ENCODE results near the gene UBE2D2. TPM values are rescaled to one million over a fixed set of nuclear protein-coding genes. Genes with fewer than 3 reads are reported as not detected.
"Not testable (repeated sequence)": the region's sequence is repeated elsewhere in the genome, so short reads cannot be mapped to it uniquely, and the experiment has no call there.

UBE2D2 gene
- total and polyA plus RNA-seq, 2 experiments from 2014 or later: 88.8 to 129 TPM

DNA sequence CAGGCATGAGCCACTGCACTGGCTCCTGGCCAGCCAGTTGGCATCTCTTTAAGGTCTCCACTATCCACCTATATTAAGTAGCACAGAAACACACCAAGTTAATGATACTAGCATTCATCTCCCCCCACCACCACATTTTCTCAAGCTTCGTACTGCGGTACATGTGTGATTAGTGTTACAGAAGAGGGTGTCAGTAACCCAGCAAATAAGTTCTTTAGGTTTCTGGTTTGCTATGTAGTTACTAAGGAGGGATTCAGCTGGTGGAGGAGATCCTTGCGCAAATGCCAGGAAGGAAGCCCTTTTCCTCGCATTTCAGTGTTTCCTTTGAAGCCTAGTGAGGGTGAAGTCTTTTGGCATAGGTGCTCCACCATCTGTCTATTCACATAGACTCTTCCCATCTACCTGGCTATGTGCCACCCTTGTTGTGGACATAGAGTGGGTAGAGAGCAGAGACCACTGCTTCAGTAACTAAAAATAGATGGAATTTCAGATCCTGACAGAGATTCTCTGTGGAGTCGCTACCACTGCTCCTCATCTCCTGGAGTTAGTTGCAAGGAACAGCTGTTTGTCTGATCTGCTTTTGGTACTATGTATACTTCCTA is 16.7 kb downstream of the UBE2D2 start:
- Histone ChIP-seq H3K27me3 (replicated peaks; ENCODE audit: insufficient read depth) (no peaks in the 10 kb centered on the region), H3K9ac (no peak overlapping the region), H3K36me3 (ENCODE audit: low read depth) (no peaks in the 10 kb centered on the region), H3F3A (ENCODE audit: insufficient read depth) (peaks cover 16% of the 10 kb centered on the region; the same call in 1 of the 2 replicates), H2AFZ (no peak overlapping the region), H3K79me2 (ENCODE audit: insufficient read depth) (peaks cover 100% of the 10 kb centered on the region), H3K4me1 (ENCODE audit: insufficient read depth) (no peaks in the 10 kb centered on the region), H3K4me3 (no peak overlapping the region), H4K20me1 (ENCODE audit: insufficient read depth) (peaks cover 19% of the 10 kb centered on the region; the same call in 1 of the 2 replicates), H3K4me2 (ENCODE audit: unreplicated experiment) (no peak overlapping the region), H3K9me2 (ENCODE audit: insufficient read depth) (no peaks in the 10 kb centered on the region), H3K9me3 (ENCODE audit: low read depth) (no peaks in the 10 kb centered on the region), H3K27ac (no peak overlapping the region)
- DNase-seq: no peak
- no peak for TF ChIP-seq EZH2phosphoT487 (IDR thresholded peaks at IDR 0.05; ENCODE audit: insufficient read depth, low read depth)
- no peak for TF ChIP-seq EZH2 (IDR thresholded peaks at IDR 0.05; ENCODE audit: insufficient read depth, poor library complexity, severe bottlenecking)
- in situ Hi-C loops (cut with MboI): no loop called here
- 82 to 86% methylated on average over 5 of the region's 5 CpGs for WGBS, 2 experiments (ENCODE audit: low coverage in 1 of 2, low lambda C conversion rate in 2 of 2, missing lambda C conversion rate in 2 of 2)

DNA sequence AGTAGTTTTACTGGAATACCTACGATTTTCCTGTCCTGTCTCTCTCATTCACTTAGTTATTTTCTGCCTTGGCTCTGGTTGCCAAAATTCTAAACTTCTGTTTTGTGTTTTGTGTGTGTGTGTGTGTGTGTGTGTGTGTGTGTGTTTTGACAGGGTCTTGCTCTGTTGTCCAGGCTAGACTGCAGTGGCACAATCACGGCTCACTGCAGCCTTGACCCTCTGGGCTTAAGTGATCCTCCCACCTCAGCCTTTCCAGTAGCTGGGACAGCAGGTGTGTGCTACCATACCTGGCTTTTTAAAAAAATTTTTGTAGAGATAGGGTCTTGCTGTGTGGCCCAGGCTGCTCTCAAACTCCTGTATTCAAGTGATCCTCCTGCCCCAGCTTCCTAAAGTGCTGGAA is 17.2 kb downstream of the UBE2D2 start:
- Histone ChIP-seq H3K9me3 (ENCODE audit: low read depth) (no peaks in the 10 kb centered on the region), H3K4me3 (no peak overlapping the region), H3K27ac (no peak overlapping the region), H3K27me3 (replicated peaks; ENCODE audit: insufficient read depth) (no peaks in the 10 kb centered on the region), H3K9me2 (ENCODE audit: insufficient read depth) (no peaks in the 10 kb centered on the region), H3K79me2 (ENCODE audit: insufficient read depth) (peaks cover 100% of the 10 kb centered on the region), H2AFZ (no peak overlapping the region), H3K4me1 (ENCODE audit: insufficient read depth) (no peaks in the 10 kb centered on the region), H3K4me2 (ENCODE audit: unreplicated experiment) (no peak overlapping the region), H3K36me3 (ENCODE audit: low read depth) (no peaks in the 10 kb centered on the region), H3K9ac (no peak overlapping the region), H3F3A (ENCODE audit: insufficient read depth) (peaks cover 16% of the 10 kb centered on the region; the same call in 1 of the 2 replicates), H4K20me1 (ENCODE audit: insufficient read depth) (peaks cover 14% of the 10 kb centered on the region; the same call in 1 of the 2 replicates)
- WGBS, 2 experiments (ENCODE audit: low coverage in 1 of 2, low lambda C conversion rate in 2 of 2, missing lambda C conversion rate in 2 of 2): 94 to 97% methylated on average over 2 of the region's 2 CpGs
- TF ChIP-seq EZH2 (IDR thresholded peaks at IDR 0.05; ENCODE audit: insufficient read depth, poor library complexity, severe bottlenecking) (no peak), EZH2phosphoT487 (IDR thresholded peaks at IDR 0.05; ENCODE audit: insufficient read depth, low read depth) (no peak)
- in situ Hi-C loops (cut with MboI): no loop called here
- DNase-seq: no peak

DNA sequence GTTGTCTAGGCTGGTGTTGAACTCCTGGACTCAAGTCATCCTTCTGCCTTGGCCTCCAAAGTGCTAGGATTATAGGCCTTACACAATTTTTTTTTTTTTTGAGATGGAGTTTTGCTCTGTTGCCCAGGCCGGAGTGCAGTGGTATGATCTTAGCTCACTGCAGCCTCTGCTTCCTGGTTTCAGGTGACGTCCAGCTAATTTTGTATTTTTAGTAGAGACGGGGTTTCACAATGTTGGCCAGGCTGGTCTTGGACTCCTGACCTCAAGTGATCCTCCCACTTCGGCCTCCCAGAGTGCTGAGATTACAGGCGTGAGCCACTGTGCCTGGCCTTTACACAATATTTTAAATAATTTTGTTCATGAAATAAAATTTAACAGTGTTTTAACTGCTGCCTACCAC is 21.0 kb downstream of the UBE2D2 start:
- H3F3A ChIP-seq (ENCODE audit: insufficient read depth); H2AFZ ChIP-seq; H3K27me3 ChIP-seq (replicated peaks; ENCODE audit: insufficient read depth); H3K9ac ChIP-seq; H4K20me1 ChIP-seq (ENCODE audit: insufficient read depth); H3K4me2 ChIP-seq (ENCODE audit: unreplicated experiment); H3K36me3 ChIP-seq (ENCODE audit: low read depth); in situ Hi-C loops (cut with MboI); H3K4me1 ChIP-seq (ENCODE audit: insufficient read depth); H3K4me3 ChIP-seq; H3K9me2 ChIP-seq (ENCODE audit: insufficient read depth); H3K27ac ChIP-seq; H3K9me3 ChIP-seq (ENCODE audit: low read depth); DNase-seq: not testable (repeated sequence)
- WGBS, 2 experiments (ENCODE audit: low coverage in 1 of 2, low lambda C conversion rate in 2 of 2, missing lambda C conversion rate in 2 of 2): 93 to 94% methylated on average over 5 of the region's 5 CpGs
- H3K79me2 ChIP-seq (ENCODE audit: insufficient read depth): peaks cover 100% of the 10 kb centered on the region

DNA sequence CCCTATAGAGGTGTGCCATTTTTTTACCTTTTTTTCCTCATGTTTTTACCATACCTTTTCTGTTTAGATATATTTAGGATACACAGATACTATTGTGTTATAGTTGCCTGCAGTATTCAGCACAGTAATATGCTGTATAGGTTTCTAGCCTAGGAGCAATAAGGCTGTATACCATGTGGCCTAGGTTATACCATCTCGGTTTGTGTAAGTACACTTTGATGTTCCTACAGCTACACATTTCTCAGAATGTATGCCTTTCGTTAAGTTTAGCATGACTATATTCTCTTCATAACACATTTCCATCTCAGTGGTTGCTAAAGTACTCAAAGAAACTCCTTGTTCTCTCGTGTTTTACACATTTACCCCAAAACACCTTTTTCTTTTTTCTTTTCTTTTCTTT is 23.0 kb downstream of the UBE2D2 start:
- H3K9me2 ChIP-seq (ENCODE audit: insufficient read depth): no peaks in the 10 kb centered on the region
- no peak for DNase-seq
- H3F3A ChIP-seq (ENCODE audit: insufficient read depth): no peaks in the 10 kb centered on the region
- H3K9ac ChIP-seq: no peak overlapping the region
- in situ Hi-C loops (cut with MboI): no loop called here
- no peaks in the 10 kb centered on the region; the same call in 1 of the 2 replicates for H4K20me1 ChIP-seq (ENCODE audit: insufficient read depth)
- WGBS, 2 experiments (ENCODE audit: low coverage in 1 of 2, low lambda C conversion rate in 2 of 2, missing lambda C conversion rate in 2 of 2): 89% methylated on average over 3 of the region's 3 CpGs
- H3K79me2 ChIP-seq (ENCODE audit: insufficient read depth): peaks cover 100% of the 10 kb centered on the region
- H3K36me3 ChIP-seq (ENCODE audit: low read depth): no peaks in the 10 kb centered on the region
- H2AFZ ChIP-seq: no peak overlapping the region
- no peaks in the 10 kb centered on the region for H3K27me3 ChIP-seq (replicated peaks; ENCODE audit: insufficient read depth)
- no peak for TF ChIP-seq EZH2 (IDR thresholded peaks at IDR 0.05; ENCODE audit: insufficient read depth, poor library complexity, severe bottlenecking)
- no peak for TF ChIP-seq EZH2phosphoT487 (IDR thresholded peaks at IDR 0.05; ENCODE audit: insufficient read depth, low read depth)
- no peak overlapping the region for H3K27ac ChIP-seq
- no peaks in the 10 kb centered on the region for H3K9me3 ChIP-seq (ENCODE audit: low read depth)
- no peak overlapping the region for H3K4me3 ChIP-seq
- H3K4me1 ChIP-seq (ENCODE audit: insufficient read depth): no peaks in the 10 kb centered on the region
- H3K4me2 ChIP-seq (ENCODE audit: unreplicated experiment): no peak overlapping the region

DNA sequence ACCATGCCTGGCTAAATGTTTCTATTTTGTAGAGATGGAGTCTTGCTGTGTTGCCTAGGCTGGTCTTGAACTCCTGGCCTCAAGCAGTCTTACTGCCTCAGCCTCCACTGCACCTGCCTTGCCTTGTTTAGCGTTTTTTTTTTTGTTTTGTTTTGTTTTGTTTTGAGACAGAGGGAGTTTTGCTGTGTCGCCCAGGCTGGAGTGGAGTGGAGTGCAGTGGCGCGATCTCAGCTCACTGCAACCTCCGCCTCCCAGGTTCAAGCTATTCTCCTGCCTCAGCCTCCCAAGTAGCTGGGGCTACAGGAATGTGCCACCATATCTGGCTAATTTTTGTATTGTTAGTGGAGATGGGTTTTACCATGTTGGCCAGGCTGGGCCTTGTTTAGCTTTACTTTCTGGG is 27.0 kb downstream of the UBE2D2 start:
- H3K9me2 ChIP-seq (ENCODE audit: insufficient read depth); in situ Hi-C loops (cut with MboI); DNase-seq; H4K20me1 ChIP-seq (ENCODE audit: insufficient read depth); H3K4me1 ChIP-seq (ENCODE audit: insufficient read depth); H3F3A ChIP-seq (ENCODE audit: insufficient read depth); H3K4me3 ChIP-seq; H2AFZ ChIP-seq; H3K9ac ChIP-seq; H3K27me3 ChIP-seq (replicated peaks; ENCODE audit: insufficient read depth); H3K36me3 ChIP-seq (ENCODE audit: low read depth); H3K9me3 ChIP-seq (ENCODE audit: low read depth); H3K27ac ChIP-seq; H3K4me2 ChIP-seq (ENCODE audit: unreplicated experiment): not testable (repeated sequence)
- H3K79me2 ChIP-seq (ENCODE audit: insufficient read depth): peaks cover 100% of the 10 kb centered on the region
- whole genome bisulfite sequencing, 2 experiments (ENCODE audit: low coverage in 1 of 2, low lambda C conversion rate in 2 of 2, missing lambda C conversion rate in 2 of 2): 89 to 92% methylated on average over 5 of the region's 5 CpGs

Data from GM23248 (cell line).